Vagina (tissue), 2 donors: Measurements from ENCODE around the gene NOSTRIN. TPM values are rescaled to one million over a fixed set of nuclear protein-coding genes. Genes with fewer than 3 reads are reported as not detected.

Experiments used
- DNase-seq, 2 donors: peaks; one replicate each; pipeline ENCODE4 v3.0.0-alpha.2; 2017; ENCODE audit errors: extremely low spot score in 2 of 2
- H3K27ac ChIP-seq: fragments of 200-600 bp; sonication (generic); one replicate; pipeline ENCODE4 v1.5.1; 2019
- H3K27me3 ChIP-seq: fragments of 200-600 bp; sonication (generic); one replicate; pipeline ENCODE4 v1.5.1; 2019
- H3K36me3 ChIP-seq, 2 donors: fragments of 200-600 bp; sonication (generic); one replicate each; pipeline ENCODE4 v1.5.1; 2017 to 2019
- H3K4me1 ChIP-seq: fragments of 200-600 bp; sonication (generic); one replicate; pipeline ENCODE4 v1.5.1; 2019
- H3K4me3 ChIP-seq, 2 donors: fragments of 200-600 bp; sonication (generic); 1 replicate in 1 of 2; 2 replicates in 1 of 2; pipeline ENCODE4 v1.5.1; 2016 to 2019
- H3K9me3 ChIP-seq: fragments of 200-600 bp; sonication (generic); one replicate; pipeline ENCODE4 v1.5.1; 2019
- POLR2A ChIP-seq, 2 donors: fragments of 450-650 bp; IDR thresholded peaks; one replicate each; pipeline ENCODE4 v1.6.1; 2017; ENCODE audit warnings: antibody characterized with exemption in 2 of 2, mild to moderate bottlenecking in 2 of 2, moderate library complexity in 2 of 2
- POLR2AphosphoS5 ChIP-seq, 2 donors: sonication (generic); formaldehyde crosslinking; IDR thresholded peaks; one replicate each; pipeline ENCODE4 v1.9.0; 2017; ENCODE audit warnings: antibody characterized with exemption in 2 of 2, mild to moderate bottlenecking in 2 of 2, low read depth in 1 of 2; ENCODE audit not compliant: insufficient read depth in 1 of 2
- intact Hi-C: fragments of 100-400 bp; cut with DNase I; formaldehyde crosslinking; loops from one replicate; pipeline ENCODE4 v1.15.1; 2023
- total RNA-seq: library from RNA; depleted of rRNA; stranded (reverse); fragments of >200 nt; gene quantifications from one replicate; pipeline ENCODE4 v1.2.3, GENCODE V29; 2016
- TF ChIP-seq, protein P1 (sequence below), 3 experiments: fragments of 450-650 bp in 2 of 3; fragments of 200-600 bp in 1 of 3; sonication (generic) in 1 of 3; IDR thresholded peaks; one replicate each; pipeline ENCODE4 v1.5.1; 2017 to 2019; ENCODE audit warnings: antibody characterized with exemption in 3 of 3, mild to moderate bottlenecking in 2 of 3, moderate library complexity in 2 of 3

The NOSTRIN gene
- total RNA-seq, 1 donor from 2014 or later: 30.0 TPM

DNA sequence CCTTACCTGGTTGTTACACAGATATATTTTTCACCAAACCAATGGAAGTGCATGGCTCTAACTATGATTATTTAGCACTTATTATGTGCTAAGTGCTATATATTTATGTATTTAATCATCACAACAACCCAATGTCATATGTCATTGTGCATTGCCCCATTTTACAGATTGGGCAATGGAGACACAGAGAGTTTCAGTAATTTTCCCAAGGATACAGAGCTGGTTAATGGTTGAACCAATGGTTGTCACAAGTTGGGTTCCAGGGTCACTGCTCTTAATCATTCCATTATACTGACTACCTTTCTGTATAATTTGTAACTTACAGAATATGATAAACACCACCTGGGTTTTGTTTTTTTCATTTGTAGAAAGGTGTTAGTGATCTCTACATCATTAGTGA is 29.2 kb downstream of the NOSTRIN start:
- no peak for DNase-seq
- TF ChIP-seq, protein P1, sequence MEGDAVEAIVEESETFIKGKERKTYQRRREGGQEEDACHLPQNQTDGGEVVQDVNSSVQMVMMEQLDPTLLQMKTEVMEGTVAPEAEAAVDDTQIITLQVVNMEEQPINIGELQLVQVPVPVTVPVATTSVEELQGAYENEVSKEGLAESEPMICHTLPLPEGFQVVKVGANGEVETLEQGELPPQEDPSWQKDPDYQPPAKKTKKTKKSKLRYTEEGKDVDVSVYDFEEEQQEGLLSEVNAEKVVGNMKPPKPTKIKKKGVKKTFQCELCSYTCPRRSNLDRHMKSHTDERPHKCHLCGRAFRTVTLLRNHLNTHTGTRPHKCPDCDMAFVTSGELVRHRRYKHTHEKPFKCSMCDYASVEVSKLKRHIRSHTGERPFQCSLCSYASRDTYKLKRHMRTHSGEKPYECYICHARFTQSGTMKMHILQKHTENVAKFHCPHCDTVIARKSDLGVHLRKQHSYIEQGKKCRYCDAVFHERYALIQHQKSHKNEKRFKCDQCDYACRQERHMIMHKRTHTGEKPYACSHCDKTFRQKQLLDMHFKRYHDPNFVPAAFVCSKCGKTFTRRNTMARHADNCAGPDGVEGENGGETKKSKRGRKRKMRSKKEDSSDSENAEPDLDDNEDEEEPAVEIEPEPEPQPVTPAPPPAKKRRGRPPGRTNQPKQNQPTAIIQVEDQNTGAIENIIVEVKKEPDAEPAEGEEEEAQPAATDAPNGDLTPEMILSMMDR (IDR thresholded peaks at IDR 0.05): no peak
- TF ChIP-seq POLR2AphosphoS5 (IDR thresholded peaks at IDR 0.05; ENCODE audit: insufficient read depth in 1 of 2, low read depth in 1 of 2): no peak
- no peak for TF ChIP-seq POLR2A (IDR thresholded peaks at IDR 0.05)
- Histone ChIP-seq H3K4me3 (no peak overlapping the region), H3K27ac (no peak overlapping the region), H3K27me3 (no peaks in the 10 kb centered on the region), H3K36me3 (peaks cover 0 to 3% of the 10 kb centered on the region in 2 donors), H3K4me1 (no peaks in the 10 kb centered on the region), H3K9me3 (no peaks in the 10 kb centered on the region)
- intact Hi-C loops: no loop called here

DNA sequence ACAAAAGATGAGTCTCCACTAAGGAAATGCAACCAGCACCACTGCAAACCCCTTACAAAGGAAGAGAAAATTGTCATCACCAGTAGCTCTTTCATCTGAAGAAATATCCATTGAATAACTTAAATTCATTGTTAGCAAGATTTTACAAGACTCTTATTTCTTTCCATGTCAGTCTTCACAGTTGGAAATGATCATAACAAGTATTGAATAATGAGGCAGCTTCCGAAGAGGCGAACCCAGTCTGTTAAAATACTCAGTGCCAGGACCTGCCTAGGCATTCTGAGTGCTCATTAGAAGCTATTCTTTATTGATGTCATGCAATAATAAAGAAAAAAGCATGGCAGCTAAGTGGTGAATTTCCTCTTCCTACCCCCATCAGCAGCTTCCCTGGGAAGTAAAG is 33.5 kb downstream of the NOSTRIN start:
- Histone ChIP-seq H3K36me3 (peaks cover 0 to 3% of the 10 kb centered on the region in 2 donors), H3K27ac (no peak overlapping the region), H3K27me3 (no peaks in the 10 kb centered on the region), H3K9me3 (no peaks in the 10 kb centered on the region), H3K4me3 (no peak overlapping the region), H3K4me1 (no peaks in the 10 kb centered on the region)
- TF ChIP-seq, protein P1 (IDR thresholded peaks at IDR 0.05): no peak
- TF ChIP-seq POLR2AphosphoS5 (IDR thresholded peaks at IDR 0.05; ENCODE audit: insufficient read depth in 1 of 2, low read depth in 1 of 2): no peak
- intact Hi-C loops: no loop called here
- DNase-seq: no peak

DNA sequence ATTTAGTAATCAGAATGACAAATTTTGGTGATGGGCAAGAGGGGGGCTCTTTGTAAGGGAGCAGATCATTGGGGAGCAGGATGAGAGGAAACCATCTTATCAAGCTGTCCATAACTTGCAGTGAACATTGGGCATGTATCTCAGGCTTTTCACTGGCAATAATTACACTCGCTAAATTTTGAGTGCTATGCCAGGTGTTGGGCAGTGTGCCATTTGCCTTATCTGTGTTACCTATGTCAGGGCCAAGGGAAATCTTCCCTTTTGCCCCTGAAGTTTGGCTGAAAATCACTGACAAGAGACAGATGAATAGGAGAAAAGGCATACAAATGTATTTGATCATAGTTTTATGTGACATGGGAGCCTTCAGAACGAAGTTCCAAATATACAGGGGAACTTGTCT is 39.0 kb downstream of the NOSTRIN start:
- Histone ChIP-seq H3K4me3 (no peak overlapping the region), H3K36me3 (no peaks in the 10 kb centered on the region), H3K9me3 (no peaks in the 10 kb centered on the region), H3K4me1 (no peaks in the 10 kb centered on the region), H3K27ac (no peak overlapping the region), H3K27me3 (no peaks in the 10 kb centered on the region)
- TF ChIP-seq POLR2AphosphoS5 (IDR thresholded peaks at IDR 0.05; ENCODE audit: insufficient read depth in 1 of 2, low read depth in 1 of 2): no peak
- TF ChIP-seq, protein P1 (IDR thresholded peaks at IDR 0.05): no peak
- TF ChIP-seq POLR2A (IDR thresholded peaks at IDR 0.05): no peak
- intact Hi-C loops: no loop called here
- no peak for DNase-seq

DNA sequence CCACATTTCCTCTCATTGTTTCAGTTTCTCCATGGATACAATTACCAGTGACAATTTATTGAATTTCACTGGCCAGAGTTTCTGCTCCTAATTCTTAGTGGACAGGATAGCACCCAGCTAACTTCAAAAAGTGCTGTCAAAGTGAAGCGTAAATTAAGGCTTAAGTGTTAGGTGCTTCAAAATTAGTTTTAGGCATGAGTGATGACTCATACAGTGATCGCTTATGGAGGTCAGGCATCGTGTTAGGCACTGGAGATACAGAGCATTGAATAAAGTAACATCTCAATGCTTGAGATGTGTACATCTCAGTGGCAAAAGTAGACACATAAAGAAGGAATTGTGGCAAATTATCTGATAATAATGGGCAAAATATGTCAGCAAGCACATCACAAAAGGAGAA is 40.8 kb downstream of the NOSTRIN start:
- Histone ChIP-seq H3K27me3 (no peaks in the 10 kb centered on the region), H3K4me1 (no peaks in the 10 kb centered on the region), H3K27ac (no peak overlapping the region), H3K4me3 (no peak overlapping the region), H3K9me3 (no peaks in the 10 kb centered on the region), H3K36me3 (no peaks in the 10 kb centered on the region)
- intact Hi-C loops: no loop called here
- TF ChIP-seq, protein P1 (IDR thresholded peaks at IDR 0.05): no peak
- no peak for TF ChIP-seq POLR2AphosphoS5 (IDR thresholded peaks at IDR 0.05; ENCODE audit: insufficient read depth in 1 of 2, low read depth in 1 of 2)
- TF ChIP-seq POLR2A (IDR thresholded peaks at IDR 0.05): no peak
- DNase-seq: no peak

DNA sequence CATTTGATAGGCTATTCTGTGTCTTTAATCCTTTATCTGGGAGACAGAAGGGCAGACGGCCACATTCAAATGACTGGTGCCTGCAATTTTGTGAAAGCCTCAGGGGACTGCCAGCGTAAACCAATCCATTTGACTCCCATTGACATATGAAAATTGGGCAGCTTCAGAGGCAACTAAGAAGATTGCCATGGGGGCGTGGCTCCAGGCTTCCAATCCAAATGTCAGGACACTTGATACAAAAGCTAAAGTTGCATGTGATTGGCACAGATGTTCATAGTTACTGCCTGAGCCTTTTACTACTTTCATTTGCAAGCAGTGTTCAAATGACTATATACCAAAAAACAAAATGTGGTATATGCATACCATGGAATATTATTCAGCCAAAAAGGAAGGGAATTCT is 45.8 kb downstream of the NOSTRIN start:
- no peaks in the 10 kb centered on the region for H3K4me1 ChIP-seq
- H3K27ac ChIP-seq: no peak overlapping the region
- TF ChIP-seq, protein P1 (IDR thresholded peaks at IDR 0.05): no peak
- TF ChIP-seq POLR2A (IDR thresholded peaks at IDR 0.05) (no peak), POLR2AphosphoS5 (IDR thresholded peaks at IDR 0.05; ENCODE audit: insufficient read depth in 1 of 2, low read depth in 1 of 2) (no peak)
- intact Hi-C loops: no loop called here
- H3K27me3 ChIP-seq: no peaks in the 10 kb centered on the region
- no peaks in the 10 kb centered on the region for H3K36me3 ChIP-seq
- no peak for DNase-seq
- H3K9me3 ChIP-seq: no peaks in the 10 kb centered on the region
- H3K4me3 ChIP-seq: no peak overlapping the region
